Neural progenitor cell (in vitro differentiated cells): ENCODE measurements around the gene CXCL17. TPM values are rescaled to one million over a fixed set of nuclear protein-coding genes. Genes with fewer than 3 reads are reported as not detected.

ENCODE experiments used
- DNase-seq: peaks from one replicate; pipeline ENCODE4 v3.0.0-alpha.2; 2016; ENCODE audit warnings: low spot score
- H2AFZ ChIP-seq: fragments of 200-600 bp; sonication (generic); replicated peaks from 2 replicates; pipeline ENCODE4 v1.6.1; 2016; ENCODE audit warnings: antibody characterized with exemption
- H3F3A ChIP-seq: fragments of 200-600 bp; sonication (generic); 2 replicates; pipeline ENCODE4 v1.6.1; 2016; ENCODE audit warnings: antibody characterized with exemption, low read depth
- H3K27ac ChIP-seq: fragments of 200-600 bp; sonication (generic); 2 replicates; pipeline ENCODE4 v1.5.1; 2016; ENCODE audit warnings: mild to moderate bottlenecking
- H3K27me3 ChIP-seq: fragments of 200-600 bp; sonication (generic); 2 replicates; pipeline ENCODE4 v1.6.1; 2016; ENCODE audit warnings: mild to moderate bottlenecking, moderate library complexity
- H3K36me3 ChIP-seq: fragments of 200-600 bp; sonication (generic); 2 replicates; pipeline ENCODE4 v1.5.1; 2016
- H3K4me1 ChIP-seq: fragments of 200-600 bp; sonication (generic); 2 replicates; pipeline ENCODE4 v1.6.1; 2016; ENCODE audit warnings: mixed run types
- H3K4me2 ChIP-seq: fragments of 200-600 bp; sonication (generic); 2 replicates; pipeline ENCODE4 v1.6.1; 2016
- H3K4me3 ChIP-seq: fragments of 200-600 bp; sonication (generic); 2 replicates; pipeline ENCODE4 v1.5.1; 2016
- H3K79me2 ChIP-seq: fragments of 200-600 bp; sonication (generic); 2 replicates; pipeline ENCODE4 v1.6.1; 2016; ENCODE audit warnings: low read depth
- H3K9ac ChIP-seq: fragments of 200-600 bp; sonication (generic); 2 replicates; pipeline ENCODE4 v1.6.1; 2016
- H3K9me3 ChIP-seq: fragments of 200-600 bp; sonication (generic); 2 replicates; pipeline ENCODE4 v1.5.1; 2016; ENCODE audit warnings: low read depth
- H4K20me1 ChIP-seq: fragments of 200-600 bp; sonication (generic); 2 replicates; pipeline ENCODE4 v1.6.1; 2016; ENCODE audit warnings: low read depth
- H3K27ac Mint-ChIP-seq: 3 replicates; pipeline ENCODE4 v1.8.0; 2021; ENCODE audit warnings: mixed read lengths
- H3K27me3 Mint-ChIP-seq: 2 replicates; pipeline ENCODE4 v1.8.0; 2022; ENCODE audit warnings: low read depth, mild to moderate bottlenecking, inconsistent platforms, moderate library complexity, mixed read lengths; ENCODE audit not compliant: insufficient read depth
- H3K36me3 Mint-ChIP-seq: 3 replicates; pipeline ENCODE4 v1.8.0; 2021; ENCODE audit warnings: mixed read lengths
- H3K4me1 Mint-ChIP-seq: 3 replicates; pipeline ENCODE4 v1.8.0; 2021; ENCODE audit warnings: mixed read lengths
- H3K4me3 Mint-ChIP-seq: 3 replicates; pipeline ENCODE4 v1.8.0; 2021; ENCODE audit warnings: mild to moderate bottlenecking, moderate library complexity, mixed read lengths
- H3K9me3 Mint-ChIP-seq: 3 replicates; pipeline ENCODE4 v1.8.0; 2020; ENCODE audit warnings: mixed read lengths
- EZH2 ChIP-seq: fragments of 200-600 bp; sonication (generic); IDR thresholded peaks from 2 replicates; pipeline ENCODE4 v1.6.1; 2017; ENCODE audit warnings: antibody characterized with exemption, mild to moderate bottlenecking, moderate library complexity
- EZH2phosphoT487 ChIP-seq: fragments of 200-600 bp; sonication (generic); IDR thresholded peaks from 2 replicates; pipeline ENCODE4 v1.6.1; 2017; ENCODE audit warnings: antibody characterized with exemption
- total RNA-seq: library from RNA; depleted of rRNA; stranded (reverse); fragments of >200 nt; gene quantifications from 2 replicates; pipeline ENCODE4 v1.2.3, GENCODE V29; 2015; ENCODE audit warnings: low replicate concordance
- TF ChIP-seq, protein P1 (sequence below): fragments of 200-600 bp; sonication (generic); IDR thresholded peaks from 2 replicates; pipeline ENCODE4 v1.5.1; 2017; ENCODE audit warnings: antibody characterized with exemption, mild to moderate bottlenecking

Gene CXCL17
- total RNA-seq, 1 donor from 2014 or later: not detected

DNA sequence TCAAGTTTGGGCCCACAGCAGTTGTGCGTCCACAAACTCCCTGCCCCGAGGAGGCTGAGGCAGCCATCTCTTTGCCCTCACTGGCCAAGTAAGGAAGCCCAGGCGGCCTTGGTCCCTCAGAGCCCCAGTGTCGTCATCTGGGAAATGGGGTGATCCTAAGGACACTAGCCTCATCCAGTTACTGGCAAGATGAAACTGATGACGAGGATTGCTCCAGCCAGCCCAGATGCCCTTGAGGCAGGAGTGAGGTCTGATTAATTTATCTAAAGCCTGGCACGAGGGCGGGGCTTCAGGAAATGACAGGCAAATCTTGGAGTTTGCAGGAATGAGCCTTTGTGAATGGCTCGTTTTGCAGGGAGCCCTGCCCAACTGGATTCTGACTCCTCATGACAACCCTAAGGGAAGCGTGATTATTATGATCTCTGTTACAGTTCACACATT lies 21.1 kb downstream of the CXCL17 start:
- no peak overlapping the region for H2AFZ ChIP-seq
- peaks cover 9% of the 10 kb centered on the region for H3K4me1 ChIP-seq
- TF ChIP-seq EZH2 (no peak), EZH2phosphoT487 (no peak)
- Mint-ChIP-seq H3K27me3 (peaks cover 9% of the 10 kb centered on the region), H3K36me3 (peaks cover 4% of the 10 kb centered on the region), H3K9me3 (no peaks in the 10 kb centered on the region), H3K4me1 (peaks cover 24% of the 10 kb centered on the region), H3K4me3 (peak overlapping the region; percentile 94), H3K27ac (no peak overlapping the region)
- peaks cover 54% of the 10 kb centered on the region for H3K27me3 ChIP-seq
- H3K9me3 ChIP-seq: no peaks in the 10 kb centered on the region
- no peaks in the 10 kb centered on the region for H3K36me3 ChIP-seq
- no peak overlapping the region for H3K4me2 ChIP-seq
- H3F3A ChIP-seq: peaks cover 31% of the 10 kb centered on the region
- H3K9ac ChIP-seq: no peak overlapping the region
- DNase-seq: no peak
- H3K27ac ChIP-seq: no peak overlapping the region
- H3K79me2 ChIP-seq: no peaks in the 10 kb centered on the region
- H4K20me1 ChIP-seq: peaks cover 52% of the 10 kb centered on the region
- no peak overlapping the region for H3K4me3 ChIP-seq

DNA sequence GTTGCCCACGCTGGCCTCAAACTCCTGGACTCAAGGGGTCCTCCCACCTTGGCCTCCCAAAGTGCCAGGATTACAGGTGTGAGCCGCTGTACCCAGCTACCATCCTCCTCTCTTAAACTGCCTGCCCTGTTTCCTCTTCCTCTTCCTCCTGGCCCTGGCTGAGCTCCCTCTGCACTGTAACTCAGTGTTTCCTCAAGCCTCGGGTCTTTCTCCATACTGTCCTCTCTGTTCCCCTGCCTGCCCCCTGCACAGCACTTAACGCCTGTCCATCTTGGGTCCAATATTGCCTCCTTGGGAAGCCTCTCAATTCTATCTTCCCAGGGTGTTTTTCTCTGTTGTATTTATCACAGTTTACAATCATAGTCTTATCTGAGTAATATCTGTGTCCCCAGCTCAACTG lies 21.6 kb downstream of the CXCL17 start:
- H3K27me3 Mint-ChIP-seq: peaks cover 7% of the 10 kb centered on the region
- H3K4me1 Mint-ChIP-seq: peaks cover 24% of the 10 kb centered on the region

DNA sequence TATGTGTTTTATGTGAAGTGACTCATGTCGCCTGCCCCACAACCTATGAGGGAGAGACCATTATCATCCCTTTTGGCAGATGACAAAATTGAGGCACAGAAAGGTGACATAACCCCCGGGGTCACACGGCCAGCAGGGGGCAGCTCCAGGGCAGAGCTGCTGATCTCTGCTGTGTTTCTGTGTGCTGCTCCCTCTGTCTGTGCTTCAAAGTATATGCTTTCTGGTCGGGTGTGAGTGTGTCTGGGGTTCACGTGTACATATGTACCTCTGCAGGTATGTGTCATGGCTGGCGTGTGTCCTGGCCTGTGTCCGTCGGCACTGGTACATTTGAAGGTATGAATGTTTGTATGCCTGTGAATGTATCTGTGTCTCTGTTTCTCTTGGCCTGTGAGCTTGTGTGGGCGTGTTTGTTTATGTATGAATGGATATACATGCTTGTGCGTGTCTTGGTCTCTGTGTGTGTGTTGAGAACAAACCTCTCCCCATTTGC lies 22.6 kb downstream of the CXCL17 start:
- no peaks in the 10 kb centered on the region for H3K9me3 Mint-ChIP-seq
- H3K36me3 Mint-ChIP-seq: peaks cover 4% of the 10 kb centered on the region
- Histone ChIP-seq H3K9me3 (no peaks in the 10 kb centered on the region), H4K20me1 (peaks cover 61% of the 10 kb centered on the region), H3K4me2 (no peak overlapping the region), H3F3A (peaks cover 26% of the 10 kb centered on the region), H3K79me2 (no peaks in the 10 kb centered on the region), H3K4me3 (no peak overlapping the region), H3K9ac (no peak overlapping the region), H3K36me3 (no peaks in the 10 kb centered on the region), H3K27me3 (peaks cover 44% of the 10 kb centered on the region), H2AFZ (no peak overlapping the region), H3K4me1 (peaks cover 7% of the 10 kb centered on the region), H3K27ac (no peak overlapping the region)
- peaks cover 8% of the 10 kb centered on the region for H3K27me3 Mint-ChIP-seq
- H3K4me1 Mint-ChIP-seq: peaks cover 24% of the 10 kb centered on the region
- peak overlapping the region; percentile 21 for H3K4me3 Mint-ChIP-seq
- no peak overlapping the region for H3K27ac Mint-ChIP-seq
- peak; percentile 66 for DNase-seq
- TF ChIP-seq, protein P1, sequence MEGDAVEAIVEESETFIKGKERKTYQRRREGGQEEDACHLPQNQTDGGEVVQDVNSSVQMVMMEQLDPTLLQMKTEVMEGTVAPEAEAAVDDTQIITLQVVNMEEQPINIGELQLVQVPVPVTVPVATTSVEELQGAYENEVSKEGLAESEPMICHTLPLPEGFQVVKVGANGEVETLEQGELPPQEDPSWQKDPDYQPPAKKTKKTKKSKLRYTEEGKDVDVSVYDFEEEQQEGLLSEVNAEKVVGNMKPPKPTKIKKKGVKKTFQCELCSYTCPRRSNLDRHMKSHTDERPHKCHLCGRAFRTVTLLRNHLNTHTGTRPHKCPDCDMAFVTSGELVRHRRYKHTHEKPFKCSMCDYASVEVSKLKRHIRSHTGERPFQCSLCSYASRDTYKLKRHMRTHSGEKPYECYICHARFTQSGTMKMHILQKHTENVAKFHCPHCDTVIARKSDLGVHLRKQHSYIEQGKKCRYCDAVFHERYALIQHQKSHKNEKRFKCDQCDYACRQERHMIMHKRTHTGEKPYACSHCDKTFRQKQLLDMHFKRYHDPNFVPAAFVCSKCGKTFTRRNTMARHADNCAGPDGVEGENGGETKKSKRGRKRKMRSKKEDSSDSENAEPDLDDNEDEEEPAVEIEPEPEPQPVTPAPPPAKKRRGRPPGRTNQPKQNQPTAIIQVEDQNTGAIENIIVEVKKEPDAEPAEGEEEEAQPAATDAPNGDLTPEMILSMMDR: peak; percentile 68
- no peak for TF ChIP-seq EZH2phosphoT487

More for the DNA sequence above, 21.6 kb downstream of the CXCL17 start:
- H3K4me3 Mint-ChIP-seq: no peak overlapping the region
- H3K27ac Mint-ChIP-seq: no peak overlapping the region
- Histone ChIP-seq H3K4me2 (no peak overlapping the region), H3K9me3 (no peaks in the 10 kb centered on the region), H3K4me1 (peaks cover 7% of the 10 kb centered on the region), H3K36me3 (no peaks in the 10 kb centered on the region), H2AFZ (no peak overlapping the region), H3K9ac (no peak overlapping the region), H3K79me2 (no peaks in the 10 kb centered on the region), H3K27ac (no peak overlapping the region), H3F3A (peaks cover 27% of the 10 kb centered on the region), H3K4me3 (no peak overlapping the region), H4K20me1 (peaks cover 56% of the 10 kb centered on the region), H3K27me3 (peaks cover 49% of the 10 kb centered on the region)
- TF ChIP-seq EZH2: no peak
- no peak for TF ChIP-seq EZH2phosphoT487
- TF ChIP-seq, protein P1: no peak
- no peaks in the 10 kb centered on the region for H3K9me3 Mint-ChIP-seq
- no peak for DNase-seq
- peaks cover 4% of the 10 kb centered on the region for H3K36me3 Mint-ChIP-seq

DNA sequence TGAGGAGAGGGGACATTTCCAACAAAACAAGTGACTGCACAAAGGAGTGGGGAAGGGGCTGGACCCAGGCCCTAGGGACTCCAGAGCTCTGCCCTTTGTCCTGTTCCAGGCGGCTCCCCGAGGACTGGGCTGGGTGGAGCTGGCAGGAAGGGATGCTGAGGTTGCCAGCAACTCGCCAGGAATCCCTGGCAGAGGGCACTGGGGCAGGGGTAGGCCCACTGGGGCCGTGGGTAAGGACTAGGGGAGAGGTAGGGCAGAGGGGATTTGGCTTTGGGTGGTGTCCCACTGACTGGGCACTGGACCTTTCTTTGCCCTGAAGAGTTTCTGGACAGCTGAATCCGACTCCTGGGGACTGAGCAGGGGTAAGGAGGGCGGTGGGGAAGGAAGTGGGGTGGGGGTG lies 23.4 kb downstream of the CXCL17 start:
- DNase-seq: no peak
- H3K4me3 Mint-ChIP-seq: no peak overlapping the region
- Histone ChIP-seq H3K27me3 (peaks cover 42% of the 10 kb centered on the region), H3K4me1 (peaks cover 7% of the 10 kb centered on the region), H3K9me3 (no peaks in the 10 kb centered on the region), H2AFZ (no peak overlapping the region), H3K4me2 (no peak overlapping the region), H3K79me2 (no peaks in the 10 kb centered on the region), H3F3A (peaks cover 23% of the 10 kb centered on the region), H3K36me3 (no peaks in the 10 kb centered on the region), H3K4me3 (no peak overlapping the region), H3K9ac (no peak overlapping the region), H4K20me1 (peaks cover 66% of the 10 kb centered on the region), H3K27ac (no peak overlapping the region)
- H3K27ac Mint-ChIP-seq: no peak overlapping the region
- peaks cover 7% of the 10 kb centered on the region for H3K36me3 Mint-ChIP-seq
- H3K4me1 Mint-ChIP-seq: peaks cover 21% of the 10 kb centered on the region
- no peaks in the 10 kb centered on the region for H3K9me3 Mint-ChIP-seq
- H3K27me3 Mint-ChIP-seq: peaks cover 6% of the 10 kb centered on the region
- TF ChIP-seq EZH2 (no peak), EZH2phosphoT487 (no peak)
- TF ChIP-seq, protein P1: no peak
